NCI-H2081 treated with DMSO at 0.1 percent for 48 hours (cell line): ENCODE data around the gene DUSP7.

Source experiments
- DNase-seq: peaks from one replicate; lab custom pipeline; 2025; lab: John Stamatoyannopoulos, UW

Gene DUSP7

DNA sequence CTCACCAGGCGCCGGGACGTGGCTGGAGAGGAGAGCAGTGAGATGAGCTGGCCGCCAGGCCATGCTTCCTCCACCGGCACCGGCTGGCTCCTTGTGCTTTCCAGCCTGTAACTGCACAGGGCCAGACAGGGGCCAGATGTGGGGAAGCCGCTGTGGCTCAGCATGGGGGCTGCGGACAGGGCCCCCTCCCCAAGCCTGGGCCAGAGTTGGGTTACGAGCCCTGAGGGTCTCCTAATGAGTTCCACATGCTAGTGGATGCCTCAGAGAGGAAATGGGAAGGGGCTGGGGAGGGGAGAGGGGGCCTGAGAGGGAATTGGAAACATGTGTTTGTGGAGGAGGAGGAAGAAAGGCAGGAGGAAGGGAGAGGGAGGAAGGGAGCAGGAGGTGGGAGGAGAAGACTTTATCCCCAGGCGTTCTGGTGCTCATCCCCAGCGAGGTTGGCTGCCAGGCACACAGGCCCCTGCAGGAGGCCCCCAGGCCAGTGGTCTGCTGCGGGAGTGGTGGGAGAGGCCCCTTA is 11.7 kb upstream of the DUSP7 start:
- DNase-seq: no peak

DNA sequence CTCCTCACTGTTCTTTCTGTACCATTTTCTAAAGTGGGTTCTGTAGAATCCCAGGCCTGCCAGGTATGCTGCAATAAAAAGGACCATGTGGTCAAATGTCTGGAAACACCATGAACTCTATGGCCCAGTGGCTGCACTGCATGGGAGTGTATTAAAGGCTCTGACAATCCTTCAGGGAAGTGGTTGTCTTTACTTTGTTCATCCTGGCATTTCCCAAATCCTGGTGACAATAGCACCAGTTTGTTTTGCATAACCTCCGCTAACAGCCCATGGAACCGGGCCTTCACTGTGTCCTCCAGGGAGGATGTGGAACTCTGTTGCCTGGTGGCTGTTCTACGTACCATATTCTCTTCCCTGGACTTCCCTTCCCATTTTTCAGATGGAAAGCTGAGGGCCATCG is 11.2 kb upstream of the DUSP7 start:
- no peak for DNase-seq

GRCh38 chr3:52067046-52067445 is 10.7 kb upstream of the DUSP7 start:
- DNase-seq: no peak

DNA sequence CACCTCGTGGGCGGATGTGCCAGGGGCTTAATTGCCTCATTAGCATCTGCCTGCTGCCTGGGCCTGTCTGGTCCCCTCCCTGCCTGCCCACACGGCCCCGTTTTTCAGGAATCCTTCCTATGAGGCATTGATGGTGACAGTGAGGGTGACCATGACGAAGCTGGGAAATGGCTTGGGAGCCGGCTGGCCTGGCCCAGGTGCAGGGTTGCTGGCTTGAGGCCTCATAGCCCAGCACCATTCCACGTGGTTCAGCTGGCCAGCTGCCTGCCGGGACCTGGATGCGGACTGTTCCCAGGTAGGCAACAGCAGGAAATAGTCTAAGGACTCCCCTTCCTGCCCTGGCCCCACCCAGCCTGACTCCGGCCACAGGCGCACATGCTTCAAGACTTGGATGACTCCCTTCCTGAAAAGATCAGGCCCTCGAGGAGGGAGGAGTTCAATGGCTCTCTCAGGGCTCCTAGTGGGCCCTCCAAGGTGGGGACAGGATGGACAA is 8.9 kb upstream of the DUSP7 start:
- no peak for DNase-seq

- DNase-seq: no peak
Observed at GRCh38 chr3:52064561-52064960, 8.2 kb upstream of the DUSP7 start.

DNA sequence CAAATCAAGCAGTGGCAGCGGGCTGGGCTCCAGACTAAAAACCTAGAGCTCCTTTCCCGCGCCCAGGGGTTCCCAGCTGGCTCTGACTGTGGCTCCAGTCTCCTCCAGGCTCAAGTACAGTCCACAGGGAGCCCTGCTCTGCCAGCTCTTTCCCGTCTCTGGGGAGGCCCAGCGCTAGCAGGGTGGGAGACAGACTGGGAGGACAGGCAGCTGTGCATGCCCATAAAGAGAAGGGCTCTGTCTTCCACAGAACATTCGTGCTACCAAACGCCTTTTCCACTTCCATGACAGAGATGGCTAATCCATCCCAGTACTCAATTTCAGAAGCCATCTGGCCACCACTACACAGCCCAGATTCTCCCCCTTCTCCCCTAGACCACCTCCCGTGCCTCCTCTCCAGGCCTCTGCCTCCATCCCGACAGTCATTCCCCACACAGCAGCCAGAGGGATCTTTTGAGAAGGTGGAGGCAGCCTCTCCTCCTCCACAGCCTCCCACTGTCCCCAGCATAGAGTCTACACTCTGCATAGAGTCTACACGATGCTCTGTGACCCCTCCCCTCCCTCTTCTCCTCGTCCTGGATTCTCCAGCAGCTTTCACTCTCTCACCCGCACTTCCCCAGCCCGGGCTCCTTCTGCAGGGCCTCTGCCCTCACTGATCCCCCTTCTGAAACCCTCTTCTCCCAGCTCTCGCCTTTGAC is 6.8 kb upstream of the DUSP7 start:
- DNase-seq: no peak

- DNase-seq: no peak
Observed at GRCh38 chr3:52062505-52062904, 6.1 kb upstream of the DUSP7 start.

DNA sequence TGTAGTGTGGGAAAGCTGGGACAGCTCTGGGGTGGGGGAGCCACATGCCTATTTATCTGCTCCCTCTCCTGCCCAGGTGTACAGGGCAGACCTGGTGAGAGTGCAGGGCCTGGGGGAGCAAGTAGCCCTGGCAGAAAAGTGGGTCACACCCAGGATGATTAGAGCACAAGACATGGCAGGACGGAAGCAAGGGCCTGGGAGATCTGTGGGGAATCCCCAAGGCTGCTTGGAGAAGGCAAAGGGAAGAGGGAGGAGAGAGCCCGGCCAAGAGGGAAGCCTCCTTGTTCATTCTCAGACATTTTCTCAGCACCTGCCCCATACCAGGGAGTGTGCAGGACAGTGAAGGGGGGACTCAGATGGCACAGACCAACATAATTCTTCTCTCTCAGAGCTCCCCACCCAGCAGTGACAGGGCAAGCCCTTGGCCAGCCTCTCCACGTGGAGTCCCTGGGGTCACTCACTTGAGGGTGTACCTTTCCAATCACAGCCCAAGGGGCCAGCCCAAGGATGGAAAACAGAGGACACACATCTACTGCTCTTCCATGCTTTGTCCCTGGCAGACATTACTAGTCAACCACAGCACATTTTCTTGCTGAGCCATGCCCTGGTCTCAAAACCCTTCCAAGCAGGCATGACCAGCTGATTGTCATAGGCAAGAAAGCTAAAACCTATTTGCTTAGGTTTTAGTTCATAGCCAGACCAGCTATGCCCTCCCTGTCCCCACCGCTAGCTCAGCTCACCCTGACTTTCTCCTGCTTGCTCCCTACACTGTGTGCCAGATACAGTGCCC is 4.9 kb upstream of the DUSP7 start:
- no peak for DNase-seq

- DNase-seq: no peak
Observed at GRCh38 chr3:52059781-52060180, 3.4 kb upstream of the DUSP7 start.

DNA sequence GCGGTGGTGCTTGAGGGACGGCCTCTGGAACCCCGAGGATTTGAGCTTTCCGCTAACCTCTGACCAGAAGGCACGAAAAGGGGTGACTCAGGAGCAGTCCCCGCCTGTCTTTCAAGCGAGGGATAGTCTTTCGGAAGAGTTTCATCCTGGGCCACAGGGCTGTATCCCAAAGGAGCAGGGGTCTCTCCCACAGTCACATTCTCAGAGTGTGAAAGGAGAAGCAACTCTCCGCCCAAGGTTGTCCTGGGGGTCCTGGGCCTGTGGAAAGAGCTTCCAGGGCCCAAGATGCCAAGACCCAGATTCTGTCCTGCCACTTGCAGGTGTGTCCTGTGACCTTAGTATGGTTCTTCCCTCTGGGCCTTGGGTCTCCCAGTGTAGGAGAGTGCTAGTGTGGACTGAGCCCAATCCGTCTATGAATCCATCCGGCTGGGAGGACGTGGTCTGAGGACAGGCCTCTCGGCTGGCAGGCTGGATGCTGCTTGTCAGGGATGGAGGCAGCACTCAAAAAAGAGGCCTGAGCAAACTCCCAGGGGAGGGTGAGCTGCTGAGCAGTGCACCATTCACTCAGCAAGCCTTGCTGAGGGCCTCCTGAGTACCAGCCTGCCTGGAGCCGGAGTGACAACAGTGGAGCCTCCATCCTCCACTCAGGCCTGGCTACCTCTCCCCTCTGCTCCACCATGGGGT is 1.6 kb upstream of the DUSP7 start:
- DNase-seq: no peak

DNA sequence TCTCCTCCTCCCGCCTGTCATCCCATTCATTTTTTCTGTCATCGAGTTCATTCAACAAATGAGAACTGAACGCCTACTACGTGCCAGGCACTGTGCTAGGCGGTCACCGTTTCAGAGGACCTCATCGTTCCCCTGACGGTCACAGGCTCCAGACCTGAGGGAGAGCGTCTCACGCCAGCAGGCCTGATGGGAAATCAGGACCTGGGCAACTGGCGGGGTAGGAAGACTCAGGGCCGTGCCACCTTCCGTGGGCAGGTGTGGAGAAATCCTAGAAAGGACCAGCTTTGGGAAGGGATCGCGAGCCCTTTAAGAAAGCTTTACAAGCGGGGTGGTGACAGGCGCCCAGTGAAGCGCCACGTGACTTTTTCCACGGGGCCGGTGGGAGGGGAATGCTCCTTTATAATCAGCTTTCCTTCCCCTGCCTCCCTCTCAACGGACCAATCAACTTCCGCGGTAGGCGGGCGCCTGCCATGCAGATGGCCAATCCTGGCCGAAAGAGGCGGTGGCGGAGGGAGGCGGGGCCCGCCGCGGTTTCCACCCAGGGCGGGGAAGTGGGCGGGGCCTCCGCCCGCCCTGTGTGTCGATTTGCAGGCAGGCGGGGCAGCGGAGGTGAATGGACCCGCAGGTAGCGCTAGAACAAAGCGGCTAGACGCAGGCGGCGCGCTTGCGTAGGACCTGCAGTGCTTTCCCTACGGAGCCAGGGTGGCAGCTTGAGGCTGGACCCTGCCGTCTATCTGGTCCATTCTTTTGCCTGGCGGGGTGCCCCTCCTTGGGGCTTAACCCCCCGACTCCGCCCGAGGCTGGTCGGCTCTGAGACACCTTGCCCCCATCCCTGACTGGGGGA is 819 bp upstream of the DUSP7 start:
- peak; percentile 82 for DNase-seq

DNA sequence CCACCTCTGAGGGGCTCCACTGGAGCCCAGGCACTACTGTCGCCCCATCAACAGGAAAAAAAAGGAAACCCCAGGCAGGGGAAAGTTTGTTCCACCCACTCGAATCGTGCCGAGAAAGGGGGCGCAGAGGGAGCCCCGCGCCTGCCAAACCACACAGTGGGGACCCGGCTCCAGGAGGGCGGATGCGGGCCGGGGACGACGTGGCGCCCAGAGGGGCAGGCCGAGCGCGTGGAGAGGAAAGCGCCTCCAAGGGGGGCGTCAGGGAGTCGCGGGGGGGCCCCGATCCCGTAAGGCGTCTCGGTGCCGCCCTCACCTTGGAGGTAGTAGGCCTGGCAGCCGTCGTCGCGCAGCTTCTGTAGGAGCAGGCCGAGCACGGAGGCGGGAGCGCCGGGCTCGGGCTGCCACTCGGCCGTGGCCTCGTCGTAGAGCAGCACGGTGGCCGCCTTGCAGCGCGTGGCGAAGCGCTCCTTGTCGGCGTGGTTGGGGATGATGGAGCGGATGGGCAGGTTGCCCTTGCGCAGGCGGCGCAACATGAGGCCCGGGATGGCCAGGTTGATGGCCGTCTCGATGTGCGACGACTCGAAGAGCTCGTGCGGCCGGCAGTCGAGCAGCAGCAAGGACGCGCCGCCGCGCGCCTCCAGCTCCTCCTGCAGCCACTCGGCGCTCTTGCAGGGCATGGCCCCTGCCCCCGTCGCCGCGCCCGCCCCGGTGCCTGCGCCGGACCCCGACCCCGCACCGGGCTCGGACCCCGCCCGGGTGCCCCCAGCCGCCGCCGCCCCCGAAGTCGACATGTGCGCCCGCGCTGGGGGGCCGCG is 627 bp downstream of the DUSP7 start:
- no peak for DNase-seq

DNA sequence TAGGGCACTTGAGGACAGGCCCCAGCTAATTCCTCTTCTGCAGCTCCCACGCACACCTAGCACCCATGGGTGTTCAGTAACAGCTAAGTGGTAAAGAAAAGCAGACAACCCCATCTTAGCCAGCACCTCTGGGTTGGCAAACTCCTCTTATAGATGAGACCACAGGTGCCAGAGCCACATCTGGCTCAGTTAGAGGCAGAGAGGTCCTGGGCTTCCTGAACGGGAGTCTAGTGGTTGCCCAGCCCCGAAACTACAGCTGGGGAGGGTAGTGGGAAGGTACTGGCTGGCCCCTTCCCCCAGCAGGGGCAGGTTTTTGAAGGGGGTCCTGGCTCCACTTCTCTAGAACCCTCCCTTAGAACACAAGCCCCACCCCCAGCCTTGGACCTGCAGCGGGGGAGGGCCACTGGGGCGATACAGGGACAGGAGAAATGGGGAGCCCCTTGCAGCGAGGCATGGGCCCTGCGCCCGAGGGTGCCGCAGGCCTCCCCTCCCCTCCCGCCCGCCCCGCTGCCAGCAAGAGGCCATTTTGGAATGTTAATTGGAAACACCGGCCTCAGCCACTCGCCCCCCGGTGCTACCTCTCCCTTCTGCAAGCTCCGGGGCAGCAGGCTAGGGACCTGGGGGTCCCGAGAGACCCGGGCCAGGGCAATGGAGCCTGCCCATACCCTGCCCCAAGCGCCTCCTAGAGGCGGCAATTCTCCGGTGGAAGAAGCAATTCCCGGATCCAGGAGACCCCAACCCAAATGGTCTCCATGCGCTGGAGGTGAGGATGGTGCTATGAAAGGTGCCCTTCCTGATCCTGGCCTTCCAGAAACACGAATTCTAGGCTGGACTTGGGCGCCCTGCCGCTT is 1.5 kb downstream of the DUSP7 start:
- DNase-seq: no peak

DNA sequence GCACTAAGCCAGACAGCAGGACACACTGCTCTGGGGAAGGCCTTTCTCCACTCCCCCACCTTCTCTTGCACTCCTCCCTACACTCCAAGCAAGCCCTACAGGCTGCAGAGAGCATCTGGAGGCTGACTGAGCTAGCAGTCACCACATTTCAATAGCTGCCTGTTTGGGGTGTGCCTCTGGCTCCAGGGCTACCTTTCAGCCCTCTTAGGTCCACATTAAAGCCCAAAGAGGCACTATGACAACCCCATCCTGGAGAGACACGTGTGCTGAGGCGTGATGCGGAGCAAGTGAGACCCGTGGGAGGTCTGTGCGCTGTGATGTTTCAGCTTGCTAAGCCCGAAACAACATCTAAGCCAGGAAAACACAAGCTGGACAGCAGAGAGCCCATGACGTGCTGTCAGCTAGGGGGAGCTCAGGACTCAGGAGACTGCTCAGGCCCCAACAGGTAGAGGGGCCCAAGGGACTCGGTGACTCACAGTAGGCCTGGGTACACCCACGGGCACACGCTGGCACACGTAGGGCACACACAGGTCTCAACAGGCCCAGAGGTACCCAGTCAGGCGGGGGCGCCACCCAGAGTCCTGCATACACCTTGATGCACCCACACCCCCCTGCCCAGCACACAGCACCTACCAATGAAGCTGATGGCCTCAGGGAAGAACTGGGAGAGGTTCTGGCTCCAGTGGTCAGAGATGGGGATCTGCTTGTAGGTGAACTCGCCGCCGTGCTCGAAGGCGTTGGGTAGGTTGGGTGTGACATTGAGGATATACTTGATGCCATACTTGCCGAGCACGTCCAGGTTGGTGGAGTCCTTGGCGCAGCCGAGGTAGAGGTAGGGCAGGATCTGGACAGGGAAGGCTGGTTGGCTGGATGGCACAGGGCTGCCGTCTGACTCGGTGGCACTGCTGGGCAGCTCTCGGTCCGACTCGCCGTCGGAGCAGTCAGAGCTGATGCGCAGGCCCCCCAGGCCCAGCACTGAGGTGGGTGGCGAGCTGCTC is 2.8 kb downstream of the DUSP7 start:
- DNase-seq: no peak

- no peak for DNase-seq
Observed at GRCh38 chr3:52052831-52053306, 3.5 kb downstream of the DUSP7 start.

DNA sequence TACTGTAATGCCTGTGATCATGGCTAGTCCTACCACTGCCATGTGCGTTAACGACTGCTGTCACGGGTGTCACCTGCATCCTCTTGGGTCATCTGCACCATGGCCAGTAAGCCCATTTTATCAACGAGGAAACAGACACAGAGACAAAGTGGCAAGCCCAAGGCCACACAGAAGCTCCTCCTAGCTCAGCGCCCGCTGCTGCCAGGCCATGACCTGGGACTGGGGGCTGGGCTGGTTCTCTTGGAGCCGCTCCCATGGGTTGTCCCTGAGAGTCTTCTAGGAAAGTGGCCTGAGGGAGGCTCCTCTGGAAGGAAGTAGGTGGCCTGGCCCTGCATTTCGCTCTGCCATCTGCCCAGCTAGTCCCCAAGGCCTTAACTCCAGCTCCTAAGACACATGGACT is 4.9 kb downstream of the DUSP7 start:
- no peak for DNase-seq

DNA sequence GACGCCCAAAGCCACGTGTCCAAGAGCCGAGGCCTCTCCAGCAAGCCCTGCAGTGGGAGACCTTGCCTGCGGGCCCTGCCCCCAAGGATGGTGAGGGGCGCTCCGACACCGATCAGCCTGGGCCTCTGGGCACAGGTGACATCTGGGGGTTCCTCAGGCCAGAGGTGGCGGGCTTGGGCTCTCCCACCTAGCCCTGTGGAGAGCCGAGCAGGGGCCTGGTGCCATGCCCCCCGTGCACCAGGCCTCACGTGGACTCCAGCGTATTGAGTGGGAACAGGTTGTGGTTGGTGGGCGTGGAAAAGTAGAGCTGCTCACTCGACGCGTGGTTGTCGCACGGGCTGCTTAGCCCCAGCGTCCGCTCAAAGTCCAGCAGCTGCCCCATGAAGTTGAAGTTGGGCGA is 5.8 kb downstream of the DUSP7 start:
- DNase-seq: no peak

DNA sequence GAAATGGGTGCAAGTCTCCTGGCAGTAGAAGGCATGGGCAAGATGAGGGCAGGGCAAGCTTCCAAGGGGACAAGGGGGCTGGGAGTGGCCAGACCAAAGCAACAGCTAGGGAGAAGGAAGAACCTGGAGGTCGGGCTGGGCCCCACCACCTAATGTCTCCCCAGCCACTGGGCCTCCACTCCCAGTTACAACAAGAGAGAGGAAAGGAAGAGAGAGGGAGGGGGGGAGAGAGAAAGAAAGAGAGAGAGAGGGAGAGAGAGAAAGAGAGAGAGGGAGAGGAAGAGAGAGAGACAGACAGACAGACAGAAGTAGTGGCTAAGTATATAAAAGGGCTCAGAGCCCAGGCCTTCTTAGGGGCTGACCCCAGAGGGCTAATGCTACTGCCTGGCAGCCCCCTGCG is 6.9 kb downstream of the DUSP7 start:
- DNase-seq: no peak
